ENCODE data around the gene LRRC4C. TPM values are rescaled to one million over a fixed set of nuclear protein-coding genes. Genes with fewer than 3 reads are reported as not detected.

Gene LRRC4C
- total RNA-seq, 3 donors from 2014 or later: 0.29 to 4.1 TPM; not detected in 1

DNA sequence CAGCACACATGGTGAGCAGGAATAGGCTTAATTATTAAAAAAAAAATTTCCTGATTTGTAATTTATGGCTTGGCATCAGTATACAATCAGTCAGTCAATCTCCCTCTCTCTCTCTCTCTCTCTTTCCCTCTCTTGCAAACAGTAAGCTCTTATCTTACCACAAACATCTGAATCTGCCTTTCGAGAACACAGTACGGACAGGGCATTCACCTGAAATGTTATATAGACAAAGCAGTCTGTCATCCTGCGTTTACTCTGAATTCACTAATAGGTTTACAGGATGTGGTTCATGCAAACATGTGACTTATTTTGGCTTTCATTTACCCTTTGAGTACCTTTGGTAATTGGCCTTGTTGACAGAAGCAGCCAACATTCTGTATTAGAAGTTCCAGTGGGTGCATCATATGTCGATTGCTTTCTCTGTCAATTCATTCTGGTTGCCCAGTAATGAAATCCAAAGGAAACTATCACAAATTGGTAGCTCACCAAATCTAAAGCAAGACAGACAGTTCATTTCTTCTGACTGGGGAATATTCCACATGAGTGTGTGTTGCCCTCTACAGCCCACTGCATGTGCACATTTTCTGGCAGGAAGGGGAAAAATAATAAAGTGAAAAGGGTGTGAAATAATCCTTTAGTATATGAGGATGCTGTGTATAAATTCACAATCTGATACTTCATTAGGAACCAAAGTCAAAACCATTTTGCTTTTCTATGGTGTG, 1058.2 kb downstream of the LRRC4C start:
- Histone ChIP-seq H3K4me3 (no peak overlapping the region), H3K4me1 (ENCODE audit: low read depth) (no peaks in the 10 kb centered on the region), H3K9me3 (peaks cover 3% of the 10 kb centered on the region), H3K36me3 (ENCODE audit: low read depth) (no peaks in the 10 kb centered on the region)
- DNase-seq: no peak
- intact Hi-C loops (cut with DNase I, micrococcal nuclease): no loop called here
- no peak for TF ChIP-seq CTCF (IDR thresholded peaks at IDR 0.05)
- ATAC-seq: no peak

DNA sequence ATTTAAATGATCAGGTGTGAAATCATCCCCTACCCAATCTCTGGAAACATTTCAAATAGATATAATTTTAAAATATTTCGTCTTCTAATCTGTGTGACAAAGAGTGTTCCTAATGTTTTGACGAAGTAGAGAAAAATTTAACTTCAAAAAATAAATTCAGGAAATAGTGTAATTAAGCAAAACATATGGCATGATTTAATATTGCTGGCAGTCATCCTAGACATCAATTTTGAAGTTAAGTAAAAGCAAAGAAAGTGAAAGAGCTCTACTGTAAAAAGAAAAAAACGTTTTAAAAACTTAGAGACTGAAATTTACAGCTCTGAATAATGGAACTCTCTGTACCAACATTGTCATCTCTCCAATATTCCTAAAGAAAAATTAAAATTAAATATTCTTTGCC, 1062.3 kb downstream of the LRRC4C start:
- TF ChIP-seq CTCF (IDR thresholded peaks at IDR 0.05): no peak
- ATAC-seq: no peak
- intact Hi-C loops (cut with DNase I, micrococcal nuclease): no loop called here

DNA sequence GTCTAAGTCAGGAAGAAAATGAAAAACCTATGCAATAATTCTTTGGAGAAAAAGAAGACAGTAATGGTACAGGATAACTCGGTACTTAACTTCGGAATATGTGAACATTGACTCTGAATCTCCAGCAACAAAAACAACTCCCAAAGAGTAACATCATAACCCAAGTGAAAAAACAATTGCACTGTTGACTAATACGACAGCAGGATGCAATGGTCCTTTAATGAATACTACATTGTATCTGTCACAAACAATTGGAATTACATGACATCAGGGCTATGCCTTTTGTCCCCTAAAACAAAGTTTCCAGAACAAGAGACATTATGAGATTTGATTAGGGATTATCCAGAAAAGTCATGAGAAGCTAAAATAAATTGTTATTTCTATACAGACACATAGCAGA, 1065.9 kb downstream of the LRRC4C start:
- intact Hi-C loops (cut with DNase I, micrococcal nuclease): no loop called here
- DNase-seq (no peak), ATAC-seq (no peak)
- Histone ChIP-seq H3K36me3 (ENCODE audit: low read depth) (no peaks in the 10 kb centered on the region), H3K4me3 (no peak overlapping the region), H3K9me3 (peaks cover 3% of the 10 kb centered on the region), H3K4me1 (ENCODE audit: low read depth) (no peaks in the 10 kb centered on the region)
- TF ChIP-seq CTCF (IDR thresholded peaks at IDR 0.05): no peak

More for the DNA sequence above, 1062.3 kb downstream of the LRRC4C start:
- Histone ChIP-seq H3K9me3 (peaks cover 3% of the 10 kb centered on the region), H3K4me3 (no peak overlapping the region), H3K4me1 (ENCODE audit: low read depth) (no peaks in the 10 kb centered on the region), H3K36me3 (ENCODE audit: low read depth) (no peaks in the 10 kb centered on the region)
- DNase-seq: no peak

DNA sequence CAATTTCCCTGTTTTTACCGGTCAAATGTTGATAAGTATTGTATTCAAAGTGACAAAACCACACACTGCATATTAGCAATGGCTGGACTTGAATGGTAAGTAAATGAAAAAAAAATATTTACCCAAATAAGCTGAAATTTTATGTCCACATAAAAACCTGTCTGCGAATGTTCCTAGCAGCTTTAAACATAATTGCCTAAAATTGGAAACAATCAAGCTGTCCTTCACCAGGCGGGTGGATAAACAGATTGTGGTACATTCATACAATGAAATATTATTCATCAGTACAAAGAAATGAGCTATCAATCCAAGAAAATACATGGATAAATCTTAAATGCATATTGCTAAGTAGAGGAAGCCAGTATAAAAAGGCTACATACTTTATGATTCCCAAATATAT, 1067.8 kb downstream of the LRRC4C start:
- DNase-seq (no peak), ATAC-seq (no peak)
- H3K9me3 ChIP-seq: peaks cover 3% of the 10 kb centered on the region
- intact Hi-C loops (cut with DNase I, micrococcal nuclease): no loop called here
- no peak for TF ChIP-seq CTCF (IDR thresholded peaks at IDR 0.05)
- no peaks in the 10 kb centered on the region for H3K36me3 ChIP-seq (ENCODE audit: low read depth)
- H3K4me1 ChIP-seq (ENCODE audit: low read depth): no peaks in the 10 kb centered on the region
- H3K4me3 ChIP-seq: no peak overlapping the region

GRCh38 chr11:40388097-40388818, 1071.2 kb downstream of the LRRC4C start:
- no peak for ATAC-seq

More at GRCh38 chr11:40388097-40388818, 1071.2 kb downstream of the LRRC4C start:
- TF ChIP-seq CTCF (IDR thresholded peaks at IDR 0.05): no peak
- Histone ChIP-seq H3K36me3 (ENCODE audit: low read depth) (no peaks in the 10 kb centered on the region), H3K9me3 (no peaks in the 10 kb centered on the region), H3K4me1 (ENCODE audit: low read depth) (no peaks in the 10 kb centered on the region), H3K4me3 (no peak overlapping the region)
- intact Hi-C loops (cut with DNase I, micrococcal nuclease): no loop called here
- DNase-seq: no peak

Measured in mucosa of descending colon (tissue), 3 donors.